Subcutaneous adipose tissue (tissue), 4 donors: ENCODE measurements around the gene SCARB1. TPM values are rescaled to one million over a fixed set of nuclear protein-coding genes. Genes with fewer than 3 reads are reported as not detected.

ENCODE experiments used
- total RNA-seq, 4 donors: library from RNA; depleted of rRNA; stranded (reverse); fragments of >200 nt; gene quantifications; one replicate each; pipeline ENCODE4 v1.1.0, GENCODE V29; 2016
- TF ChIP-seq, protein P1 (sequence below): fragments of 450-650 bp; IDR thresholded peaks from one replicate; pipeline ENCODE4 v1.5.1; 2016; ENCODE audit warnings: low read depth, mild to moderate bottlenecking, control low read depth, antibody characterized with exemption, moderate library complexity

Gene SCARB1
- total RNA-seq, 4 donors from 2014 or later: 26.6 to 58.6 (median 38.2) TPM

DNA sequence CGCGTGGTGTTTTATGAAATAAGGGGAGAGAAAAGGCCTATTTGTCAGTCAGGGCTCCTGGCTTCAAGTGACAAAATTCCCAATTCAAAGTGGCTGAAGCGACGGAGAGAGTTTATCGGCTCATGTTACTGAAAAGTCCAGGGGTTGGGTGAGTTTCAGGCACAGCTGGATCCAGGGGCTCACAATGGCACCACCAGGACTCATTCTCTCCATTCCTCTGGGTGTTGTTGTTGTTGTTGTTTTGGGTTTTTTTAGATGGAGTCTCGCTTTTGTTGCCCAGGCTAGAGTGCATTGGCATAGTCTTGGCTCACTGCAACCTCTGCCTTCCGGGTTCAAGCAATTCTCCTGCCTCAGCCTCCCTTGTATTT lies 119.4 kb downstream of the SCARB1 start:
- TF ChIP-seq, protein P1, sequence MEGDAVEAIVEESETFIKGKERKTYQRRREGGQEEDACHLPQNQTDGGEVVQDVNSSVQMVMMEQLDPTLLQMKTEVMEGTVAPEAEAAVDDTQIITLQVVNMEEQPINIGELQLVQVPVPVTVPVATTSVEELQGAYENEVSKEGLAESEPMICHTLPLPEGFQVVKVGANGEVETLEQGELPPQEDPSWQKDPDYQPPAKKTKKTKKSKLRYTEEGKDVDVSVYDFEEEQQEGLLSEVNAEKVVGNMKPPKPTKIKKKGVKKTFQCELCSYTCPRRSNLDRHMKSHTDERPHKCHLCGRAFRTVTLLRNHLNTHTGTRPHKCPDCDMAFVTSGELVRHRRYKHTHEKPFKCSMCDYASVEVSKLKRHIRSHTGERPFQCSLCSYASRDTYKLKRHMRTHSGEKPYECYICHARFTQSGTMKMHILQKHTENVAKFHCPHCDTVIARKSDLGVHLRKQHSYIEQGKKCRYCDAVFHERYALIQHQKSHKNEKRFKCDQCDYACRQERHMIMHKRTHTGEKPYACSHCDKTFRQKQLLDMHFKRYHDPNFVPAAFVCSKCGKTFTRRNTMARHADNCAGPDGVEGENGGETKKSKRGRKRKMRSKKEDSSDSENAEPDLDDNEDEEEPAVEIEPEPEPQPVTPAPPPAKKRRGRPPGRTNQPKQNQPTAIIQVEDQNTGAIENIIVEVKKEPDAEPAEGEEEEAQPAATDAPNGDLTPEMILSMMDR: no peak

DNA sequence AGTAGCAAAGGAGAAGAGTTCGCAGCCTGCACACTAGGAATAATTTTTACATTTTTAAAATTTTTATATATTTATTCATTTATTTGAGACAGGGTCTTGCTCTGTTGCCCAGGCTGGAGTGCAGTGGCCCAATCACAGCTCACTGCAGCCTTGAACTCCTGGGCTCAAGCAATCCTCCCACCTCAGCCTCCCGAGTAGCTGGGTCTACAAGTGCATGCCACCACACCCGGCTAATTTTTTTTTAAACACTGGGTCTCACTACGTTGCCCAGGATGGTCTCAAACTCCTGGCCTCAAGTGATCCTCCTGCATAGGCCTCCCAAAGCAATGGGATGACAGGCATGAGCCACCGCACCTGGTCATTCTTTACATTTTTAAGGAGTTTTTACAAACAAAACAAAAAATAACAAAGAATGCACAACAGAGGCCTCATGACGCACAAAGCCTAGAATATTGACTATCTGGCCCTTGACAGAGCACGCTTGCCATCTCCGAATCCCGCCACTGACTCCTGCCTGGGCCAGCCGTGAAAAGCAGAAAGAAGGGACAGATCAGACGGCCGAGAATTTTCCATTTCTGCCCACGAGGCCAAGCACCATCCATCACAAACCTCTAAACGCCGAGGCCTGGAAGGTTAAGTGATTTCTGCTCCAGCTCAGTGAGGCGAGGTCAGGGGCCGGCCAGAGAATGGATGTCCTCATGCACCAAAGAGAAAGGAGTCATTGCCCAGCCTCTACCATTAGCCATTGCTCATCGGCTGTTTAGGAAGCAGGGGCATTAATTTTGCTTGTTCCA lies 120.0 kb downstream of the SCARB1 start:
- TF ChIP-seq, protein P1: no peak

DNA sequence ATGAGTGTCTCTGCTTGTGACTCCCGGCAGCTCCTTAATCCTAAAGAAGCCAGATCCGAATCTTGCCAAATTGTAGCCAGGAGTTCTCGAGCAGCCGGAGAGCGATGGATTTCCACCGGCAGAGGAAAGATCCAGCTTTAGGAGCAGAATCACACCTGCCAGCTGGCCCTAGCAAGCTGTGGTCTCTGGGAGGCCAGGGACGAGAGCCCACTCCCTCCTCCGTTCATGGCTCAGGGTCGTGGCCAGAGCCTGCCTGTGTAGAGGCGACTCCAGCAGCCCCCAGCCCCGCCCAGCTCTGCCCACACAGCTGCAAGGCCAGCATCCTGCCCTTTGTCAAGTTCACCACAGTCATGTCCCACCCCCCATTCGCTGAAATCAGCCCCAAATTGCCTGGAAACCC lies 121.0 kb downstream of the SCARB1 start:
- TF ChIP-seq, protein P1: no peak

DNA sequence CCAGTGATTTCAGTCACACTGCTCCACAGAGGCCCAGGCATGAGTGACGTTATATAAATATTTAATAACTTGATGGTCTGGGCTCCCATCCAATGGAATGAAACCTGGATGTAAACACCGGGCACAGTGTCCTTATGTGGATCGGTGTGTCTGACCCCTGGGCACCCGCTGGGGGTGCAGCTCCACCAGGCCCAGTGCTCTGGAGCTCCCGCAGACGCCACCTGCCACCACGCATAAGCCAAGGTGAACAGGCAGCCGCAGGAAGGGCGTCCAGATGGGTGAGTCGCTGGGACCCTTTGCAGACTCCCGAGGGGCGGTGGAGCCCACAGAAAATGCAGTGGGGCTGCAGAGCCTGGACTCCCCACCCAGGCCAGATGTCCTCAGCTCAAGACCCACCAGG lies 121.6 kb downstream of the SCARB1 start:
- TF ChIP-seq, protein P1: no peak

DNA sequence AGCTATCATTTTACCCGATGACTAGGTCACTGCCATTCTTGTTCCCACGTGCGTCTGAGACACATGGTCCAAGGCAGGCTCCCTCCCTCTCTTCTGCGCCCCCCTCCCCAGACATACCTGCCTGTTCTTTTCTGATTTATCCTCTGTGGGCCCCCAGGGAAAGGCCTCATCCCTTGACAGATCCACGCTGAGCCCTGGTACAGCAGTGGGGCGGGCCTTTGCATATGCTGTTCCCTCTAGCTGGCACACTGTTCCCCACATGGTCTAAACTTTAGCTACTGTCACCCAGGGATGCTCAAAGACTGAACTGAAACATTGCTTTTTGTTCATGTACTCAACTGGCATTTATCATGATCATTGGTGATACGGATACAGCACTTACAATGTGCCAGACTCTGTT lies 122.5 kb downstream of the SCARB1 start:
- TF ChIP-seq, protein P1: no peak

DNA sequence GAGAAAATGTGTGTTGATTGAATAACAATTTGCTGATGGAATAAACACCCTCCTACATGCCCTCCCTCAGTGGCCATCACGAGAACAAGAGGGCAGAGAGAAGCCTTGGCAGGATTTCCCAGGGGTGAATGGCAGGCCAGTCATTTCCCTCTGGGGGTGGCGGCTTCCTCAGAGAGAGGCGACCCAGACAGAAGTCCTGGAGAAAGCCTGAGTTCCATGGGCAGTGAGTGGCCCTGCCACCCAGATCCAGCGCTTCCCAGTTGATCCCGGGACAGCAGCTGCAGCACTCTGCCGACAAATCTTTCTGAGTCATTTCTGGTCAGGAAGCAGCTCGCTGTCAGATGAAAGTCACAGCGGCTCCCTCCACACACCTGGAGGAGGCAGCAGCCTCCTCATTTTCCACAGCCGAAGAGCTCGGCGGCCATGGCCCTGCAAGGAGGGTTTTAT lies 123.0 kb downstream of the SCARB1 start:
- TF ChIP-seq, protein P1: no peak

DNA sequence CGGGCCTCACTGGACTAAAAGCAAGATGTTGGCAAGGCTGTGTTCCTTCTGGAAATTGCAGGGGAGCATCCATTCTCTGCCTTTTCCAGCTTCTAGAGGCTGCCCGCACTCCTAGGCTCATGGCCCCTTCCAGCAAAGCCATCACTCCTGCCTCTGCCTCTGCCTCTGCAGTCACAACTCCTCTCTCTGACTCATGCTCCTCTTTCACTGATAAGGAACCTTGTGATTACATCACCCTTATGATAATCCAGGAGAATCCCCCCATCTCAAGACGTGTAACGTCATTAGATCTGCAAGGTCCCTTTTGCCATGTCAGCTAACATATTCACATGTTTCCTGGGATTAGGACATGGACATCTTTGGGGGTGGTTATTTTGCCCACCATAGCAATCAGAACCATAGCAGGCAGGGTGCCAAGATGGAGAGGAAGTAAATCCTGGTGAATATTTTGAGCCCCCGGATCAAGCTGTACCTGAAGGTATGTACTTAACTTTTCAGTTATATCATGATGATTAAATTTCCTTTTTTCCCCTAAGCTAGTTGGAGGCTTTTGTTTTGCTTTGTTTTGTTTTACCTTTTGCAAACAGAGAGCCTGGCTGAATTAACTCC lies 123.6 kb downstream of the SCARB1 start:
- TF ChIP-seq, protein P1: no peak
